Neutrophil (primary cell): Measurements from ENCODE around the gene ZG16.
"Not testable (repeated sequence)": the region's sequence is repeated elsewhere in the genome, so short reads cannot be mapped to it uniquely, and the experiment has no call there.

Source experiments
- H3K27ac ChIP-seq: fragments of 200-600 bp; sonication (generic); 2 replicates; pipeline ENCODE4 v1.5.1; 2016; ENCODE audit warnings: mild to moderate bottlenecking, moderate library complexity
- H3K27me3 ChIP-seq: fragments of 200-600 bp; sonication (generic); 2 replicates; pipeline ENCODE4 v1.6.0; 2016; ENCODE audit warnings: mild to moderate bottlenecking
- H3K36me3 ChIP-seq: fragments of 200-600 bp; sonication (generic); 2 replicates; pipeline ENCODE4 v1.5.1; 2017
- H3K4me1 ChIP-seq, 2 experiments: fragments of 200-600 bp in 1 of 2; sonication (generic) in 1 of 2; 1 replicate in 1 of 2; 2 replicates in 1 of 2; pipeline versions ENCODE4 v1.5.1 to v1.6.1; 2013 to 2016; ENCODE audit warnings: low read depth in 1 of 2, low read length in 1 of 2, mild to moderate bottlenecking in 1 of 2, moderate library complexity in 1 of 2; ENCODE audit not compliant: control insufficient read depth in 1 of 2, insufficient read depth in 1 of 2
- H3K4me3 ChIP-seq, 2 experiments: fragments of 200-600 bp in 1 of 2; sonication (generic) in 1 of 2; 1 replicate in 1 of 2; 2 replicates in 1 of 2; pipeline ENCODE4 v1.5.1; 2013 to 2016; ENCODE audit warnings: low read depth in 1 of 2, low read length in 1 of 2, mild to moderate bottlenecking in 1 of 2, moderate library complexity in 1 of 2
- H3K9me3 ChIP-seq: fragments of 200-600 bp; sonication (generic); 2 replicates; pipeline ENCODE4 v1.5.1; 2016
- TF ChIP-seq, protein P1 (sequence below): fragments of 200-600 bp; sonication (generic); IDR thresholded peaks from 2 replicates; pipeline ENCODE4 v1.5.1; 2016; ENCODE audit warnings: antibody characterized with exemption

ZG16 gene

DNA sequence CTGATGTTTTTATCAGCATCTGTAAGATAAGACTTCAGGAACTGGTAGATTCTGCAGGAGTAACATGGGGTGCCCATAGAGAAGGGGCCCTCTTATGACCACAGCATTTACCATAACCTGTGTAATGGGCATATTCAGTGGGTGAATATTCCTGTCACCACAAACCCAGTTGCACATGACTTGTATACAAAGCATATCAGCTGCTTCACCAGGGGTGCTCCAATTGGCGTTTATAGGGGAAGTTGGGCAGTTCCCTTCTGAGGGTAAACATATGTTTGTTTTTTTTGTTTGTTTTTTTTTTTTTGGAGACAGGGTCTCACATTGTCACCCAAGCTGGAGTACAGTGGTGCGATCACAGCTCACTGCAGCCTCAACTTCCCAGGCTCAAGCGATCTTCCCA is 11.5 kb upstream of the ZG16 start:
- Histone ChIP-seq H3K4me3 (no peak overlapping the region), H3K9me3 (no peaks in the 10 kb centered on the region), H3K27ac (no peak overlapping the region), H3K36me3 (no peaks in the 10 kb centered on the region), H3K4me1 (peaks cover 15 to 16% of the 10 kb centered on the region in 2 experiments), H3K27me3 (no peaks in the 10 kb centered on the region)
- TF ChIP-seq, protein P1, sequence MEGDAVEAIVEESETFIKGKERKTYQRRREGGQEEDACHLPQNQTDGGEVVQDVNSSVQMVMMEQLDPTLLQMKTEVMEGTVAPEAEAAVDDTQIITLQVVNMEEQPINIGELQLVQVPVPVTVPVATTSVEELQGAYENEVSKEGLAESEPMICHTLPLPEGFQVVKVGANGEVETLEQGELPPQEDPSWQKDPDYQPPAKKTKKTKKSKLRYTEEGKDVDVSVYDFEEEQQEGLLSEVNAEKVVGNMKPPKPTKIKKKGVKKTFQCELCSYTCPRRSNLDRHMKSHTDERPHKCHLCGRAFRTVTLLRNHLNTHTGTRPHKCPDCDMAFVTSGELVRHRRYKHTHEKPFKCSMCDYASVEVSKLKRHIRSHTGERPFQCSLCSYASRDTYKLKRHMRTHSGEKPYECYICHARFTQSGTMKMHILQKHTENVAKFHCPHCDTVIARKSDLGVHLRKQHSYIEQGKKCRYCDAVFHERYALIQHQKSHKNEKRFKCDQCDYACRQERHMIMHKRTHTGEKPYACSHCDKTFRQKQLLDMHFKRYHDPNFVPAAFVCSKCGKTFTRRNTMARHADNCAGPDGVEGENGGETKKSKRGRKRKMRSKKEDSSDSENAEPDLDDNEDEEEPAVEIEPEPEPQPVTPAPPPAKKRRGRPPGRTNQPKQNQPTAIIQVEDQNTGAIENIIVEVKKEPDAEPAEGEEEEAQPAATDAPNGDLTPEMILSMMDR: no peak

DNA sequence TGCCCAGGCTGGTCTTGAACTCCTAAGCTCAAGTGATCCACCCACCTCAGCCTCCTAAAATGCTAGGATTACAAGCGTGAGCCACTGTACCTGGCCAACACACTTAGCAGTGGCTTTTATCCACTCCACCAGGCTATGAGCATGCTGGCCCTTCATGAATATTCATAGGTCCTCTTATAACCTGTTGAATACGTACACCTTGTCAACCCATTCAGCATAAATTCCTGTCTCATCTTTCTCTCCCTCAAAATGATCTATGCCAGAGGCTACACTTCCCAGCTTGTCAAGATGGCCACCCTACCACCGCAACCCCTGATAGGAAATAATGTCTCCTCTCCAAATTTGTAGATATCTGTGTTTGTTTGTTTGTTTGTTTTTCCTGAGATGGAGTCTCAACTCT is 11.0 kb upstream of the ZG16 start:
- no peaks in the 10 kb centered on the region for H3K27me3 ChIP-seq
- H3K27ac ChIP-seq: no peak overlapping the region
- H3K36me3 ChIP-seq: no peaks in the 10 kb centered on the region
- TF ChIP-seq, protein P1: no peak
- H3K9me3 ChIP-seq: no peaks in the 10 kb centered on the region
- H3K4me1 ChIP-seq: peaks cover 20 to 21% of the 10 kb centered on the region in 2 experiments
- no peak overlapping the region for H3K4me3 ChIP-seq

DNA sequence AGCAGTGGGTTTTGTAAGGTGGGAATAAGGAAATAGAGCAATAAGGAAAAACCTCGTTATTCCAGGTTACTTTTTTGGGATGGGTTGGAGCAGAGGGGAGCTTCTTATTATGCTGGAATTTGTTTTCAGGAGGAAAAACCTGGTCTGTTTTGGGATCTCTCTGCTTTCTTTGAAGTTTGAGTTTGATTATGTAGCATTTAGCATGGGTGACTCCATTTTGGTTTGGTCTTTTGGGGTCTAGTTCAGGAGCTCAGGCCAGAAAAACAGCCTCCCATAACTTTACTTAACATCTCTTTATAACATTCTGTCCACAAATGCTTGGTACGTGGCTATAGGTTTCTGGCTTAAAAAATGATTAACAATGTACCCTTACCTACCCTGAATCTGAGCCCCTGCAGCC is 8.5 kb upstream of the ZG16 start:
- H3K4me3 ChIP-seq: no peak overlapping the region
- H3K27me3 ChIP-seq: no peaks in the 10 kb centered on the region
- no peaks in the 10 kb centered on the region for H3K9me3 ChIP-seq
- H3K36me3 ChIP-seq: no peaks in the 10 kb centered on the region
- H3K4me1 ChIP-seq: peaks cover 36 to 39% of the 10 kb centered on the region in 2 experiments
- peak overlapping the region; percentile 26 for H3K27ac ChIP-seq
- TF ChIP-seq, protein P1: no peak

DNA sequence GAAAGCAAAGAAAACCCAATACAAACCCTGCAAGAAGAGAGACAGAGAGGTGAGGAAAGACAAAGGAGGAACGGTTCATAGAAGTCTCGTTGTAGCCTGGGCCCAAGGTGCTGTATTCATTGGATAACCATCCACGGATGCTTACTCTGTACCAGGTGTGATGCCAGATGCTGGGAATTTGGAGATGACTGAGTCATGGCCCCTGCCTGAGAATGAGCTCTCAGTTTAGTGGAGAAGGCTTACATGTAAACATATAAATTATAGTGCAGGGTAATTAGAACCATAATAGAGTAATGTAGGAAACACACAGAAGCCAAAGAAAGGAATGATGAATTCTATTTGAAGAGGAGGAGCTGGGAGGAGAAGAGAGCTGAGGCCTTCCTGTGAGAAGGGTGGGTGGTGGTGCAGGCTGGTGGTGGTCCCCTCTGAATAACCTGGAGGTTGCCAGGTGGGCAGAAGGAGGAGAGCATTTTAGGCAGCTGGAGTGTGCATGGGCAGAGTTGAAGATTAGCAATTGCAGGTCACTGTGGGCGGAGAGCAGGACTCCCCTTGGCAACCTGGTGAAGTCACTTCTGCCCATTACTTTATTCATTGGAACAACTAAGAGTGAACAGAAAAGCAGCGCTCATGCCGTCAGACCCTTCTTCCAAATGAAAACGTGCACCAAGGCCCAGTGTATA is 7.7 kb upstream of the ZG16 start:
- no peaks in the 10 kb centered on the region for H3K9me3 ChIP-seq
- no peaks in the 10 kb centered on the region for H3K36me3 ChIP-seq
- TF ChIP-seq, protein P1: no peak
- peak overlapping the region; percentile 69 for H3K27ac ChIP-seq
- H3K4me1 ChIP-seq: peaks cover 36 to 39% of the 10 kb centered on the region in 2 experiments
- H3K27me3 ChIP-seq: no peaks in the 10 kb centered on the region
- H3K4me3 ChIP-seq: peak overlapping the region in 1 of 2 experiments; percentile 40

DNA sequence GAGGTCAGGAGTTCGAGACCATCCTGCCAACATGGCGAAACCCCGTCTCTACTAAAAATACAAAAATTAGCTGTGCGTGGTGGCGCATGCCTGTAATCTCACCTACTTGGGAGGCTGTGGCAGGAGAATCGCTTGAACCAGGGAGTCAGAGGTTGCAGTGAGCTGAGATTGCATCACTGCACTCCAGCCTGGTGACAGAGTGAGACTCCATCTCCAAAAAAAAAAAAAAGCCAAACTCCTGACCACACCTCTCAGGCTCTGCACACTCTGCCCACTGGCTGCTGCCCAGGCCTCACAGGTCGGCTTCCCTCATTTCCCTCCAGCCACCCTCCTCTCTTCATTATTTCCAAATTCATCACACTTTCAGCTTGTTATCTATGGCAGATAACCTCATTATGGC is 5.7 kb upstream of the ZG16 start:
- H3K36me3 ChIP-seq, H3K9me3 ChIP-seq, H3K27me3 ChIP-seq, H3K4me3 ChIP-seq: not testable (repeated sequence)
- Histone ChIP-seq H3K4me1 (peaks cover 36 to 39% of the 10 kb centered on the region in 2 experiments), H3K27ac (peak overlapping the region; percentile 69)

DNA sequence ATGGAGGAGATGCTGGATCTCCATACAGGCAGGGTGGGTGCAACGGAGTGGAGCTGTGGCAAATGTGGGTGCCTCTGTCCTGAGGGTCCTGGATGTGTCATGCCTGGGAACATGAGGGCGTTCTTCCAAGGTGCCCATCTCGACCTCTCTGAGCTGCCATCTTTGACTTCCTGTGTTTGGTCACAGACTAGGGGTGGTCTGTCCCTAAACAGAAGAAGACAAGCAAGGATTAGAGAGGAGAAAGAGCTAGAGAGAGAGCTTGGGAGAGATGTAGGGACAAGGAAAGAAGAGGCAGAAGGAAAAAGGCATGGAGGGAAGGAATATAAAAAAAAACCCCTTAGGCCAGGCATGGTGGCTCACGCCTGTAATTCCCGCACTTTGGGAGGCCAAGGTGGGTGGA is 3.3 kb upstream of the ZG16 start:
- Histone ChIP-seq H3K9me3 (no peaks in the 10 kb centered on the region), H3K4me3 (no peak overlapping the region), H3K4me1 (peaks cover 36 to 39% of the 10 kb centered on the region in 2 experiments), H3K27me3 (no peaks in the 10 kb centered on the region), H3K36me3 (no peaks in the 10 kb centered on the region), H3K27ac (no peak overlapping the region)
- TF ChIP-seq, protein P1: no peak
